ENCODE results near the gene DOCK4. TPM values are rescaled to one million over a fixed set of nuclear protein-coding genes. Genes with fewer than 3 reads are reported as not detected.

The DOCK4 gene
- total and polyA plus RNA-seq, 5 donors from 2014 or later: 0.44 TPM; not detected in 4

DNA sequence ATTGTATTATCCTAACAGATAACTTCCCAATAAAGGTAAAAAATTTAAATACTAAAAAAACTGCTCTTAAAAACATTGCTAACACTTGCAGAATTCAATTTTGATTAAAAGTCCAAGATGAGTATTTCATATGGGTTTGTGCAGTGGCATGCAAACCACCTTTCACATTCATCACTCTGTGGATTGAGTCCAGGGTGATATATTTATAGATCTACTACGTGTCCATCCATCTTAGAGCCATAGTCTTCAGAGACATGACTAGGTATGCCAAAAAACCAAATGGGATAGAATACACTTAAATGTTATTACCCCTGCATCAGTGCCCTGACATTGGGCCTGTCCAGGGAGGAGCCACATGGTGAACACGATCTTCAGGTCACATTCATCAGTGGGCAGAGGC is 96.0 kb downstream of the DOCK4 start:
- H3K27ac Mint-ChIP-seq: no peak overlapping the region
- no peak overlapping the region for H3K4me3 Mint-ChIP-seq
- Histone ChIP-seq H3K27me3 (ENCODE audit: control insufficient read depth, insufficient read depth, low read length) (no peaks in the 10 kb centered on the region), H3K4me3 (ENCODE audit: low read depth, low read length) (no peak overlapping the region), H3K27ac (ENCODE audit: insufficient read depth, low read length, poor library complexity, severe bottlenecking) (no peak overlapping the region), H3K4me1 (ENCODE audit: control insufficient read depth, insufficient read depth, low read length, poor library complexity, severe bottlenecking) (no peaks in the 10 kb centered on the region), H3K9me3 (ENCODE audit: control insufficient read depth in 2 of 2, low read length in 2 of 2) (no peaks in the 10 kb centered on the region), H3K36me3 (ENCODE audit: control insufficient read depth, insufficient read depth, low read length) (no peaks in the 10 kb centered on the region)
- DNase-seq: no peak
- no peaks in the 10 kb centered on the region for H3K36me3 Mint-ChIP-seq
- ATAC-seq (ENCODE audit: low read depth in 2 of 2): no peak
- H3K9me3 Mint-ChIP-seq: peaks cover 0 to 1% (median 0%) of the 10 kb centered on the region in 7 donors
- no peaks in the 10 kb centered on the region for H3K4me1 Mint-ChIP-seq
- H3K27me3 Mint-ChIP-seq: no peaks in the 10 kb centered on the region

DNA sequence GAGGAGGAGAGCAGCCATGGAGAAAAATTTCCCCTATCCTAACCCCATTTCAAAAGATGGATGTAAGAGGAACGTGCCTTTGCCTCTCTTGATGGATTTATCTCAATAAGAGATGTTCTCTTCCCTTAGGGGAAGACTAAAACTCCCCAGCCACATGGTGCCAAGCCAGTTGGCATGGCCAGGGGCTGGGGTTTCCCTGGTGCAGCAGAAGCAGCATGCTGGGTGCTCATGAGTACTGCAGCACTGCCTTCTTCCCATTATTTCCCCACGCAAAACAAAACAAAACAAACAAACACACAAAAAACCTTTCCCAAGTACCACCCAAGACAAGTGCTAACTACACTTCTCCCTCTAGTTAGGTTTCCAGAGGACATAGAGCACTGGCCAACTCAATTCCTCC is 97.2 kb downstream of the DOCK4 start:
- H3K9me3 Mint-ChIP-seq: peaks cover 0 to 1% (median 0%) of the 10 kb centered on the region in 7 donors
- no peak overlapping the region for H3K27ac Mint-ChIP-seq
- no peaks in the 10 kb centered on the region for H3K9me3 ChIP-seq (ENCODE audit: control insufficient read depth in 2 of 2, low read length in 2 of 2)
- H3K27me3 ChIP-seq (ENCODE audit: control insufficient read depth, insufficient read depth, low read length): no peaks in the 10 kb centered on the region
- no peaks in the 10 kb centered on the region for H3K36me3 ChIP-seq (ENCODE audit: control insufficient read depth, insufficient read depth, low read length)
- H3K27ac ChIP-seq (ENCODE audit: insufficient read depth, low read length, poor library complexity, severe bottlenecking): no peak overlapping the region
- no peaks in the 10 kb centered on the region for H3K36me3 Mint-ChIP-seq
- H3K27me3 Mint-ChIP-seq: no peaks in the 10 kb centered on the region
- no peak for DNase-seq
- H3K4me1 ChIP-seq (ENCODE audit: control insufficient read depth, insufficient read depth, low read length, poor library complexity, severe bottlenecking): no peaks in the 10 kb centered on the region
- no peak overlapping the region for H3K4me3 ChIP-seq (ENCODE audit: low read depth, low read length)
- ATAC-seq (ENCODE audit: low read depth in 2 of 2): no peak
- no peaks in the 10 kb centered on the region for H3K4me1 Mint-ChIP-seq
- no peak overlapping the region for H3K4me3 Mint-ChIP-seq

DNA sequence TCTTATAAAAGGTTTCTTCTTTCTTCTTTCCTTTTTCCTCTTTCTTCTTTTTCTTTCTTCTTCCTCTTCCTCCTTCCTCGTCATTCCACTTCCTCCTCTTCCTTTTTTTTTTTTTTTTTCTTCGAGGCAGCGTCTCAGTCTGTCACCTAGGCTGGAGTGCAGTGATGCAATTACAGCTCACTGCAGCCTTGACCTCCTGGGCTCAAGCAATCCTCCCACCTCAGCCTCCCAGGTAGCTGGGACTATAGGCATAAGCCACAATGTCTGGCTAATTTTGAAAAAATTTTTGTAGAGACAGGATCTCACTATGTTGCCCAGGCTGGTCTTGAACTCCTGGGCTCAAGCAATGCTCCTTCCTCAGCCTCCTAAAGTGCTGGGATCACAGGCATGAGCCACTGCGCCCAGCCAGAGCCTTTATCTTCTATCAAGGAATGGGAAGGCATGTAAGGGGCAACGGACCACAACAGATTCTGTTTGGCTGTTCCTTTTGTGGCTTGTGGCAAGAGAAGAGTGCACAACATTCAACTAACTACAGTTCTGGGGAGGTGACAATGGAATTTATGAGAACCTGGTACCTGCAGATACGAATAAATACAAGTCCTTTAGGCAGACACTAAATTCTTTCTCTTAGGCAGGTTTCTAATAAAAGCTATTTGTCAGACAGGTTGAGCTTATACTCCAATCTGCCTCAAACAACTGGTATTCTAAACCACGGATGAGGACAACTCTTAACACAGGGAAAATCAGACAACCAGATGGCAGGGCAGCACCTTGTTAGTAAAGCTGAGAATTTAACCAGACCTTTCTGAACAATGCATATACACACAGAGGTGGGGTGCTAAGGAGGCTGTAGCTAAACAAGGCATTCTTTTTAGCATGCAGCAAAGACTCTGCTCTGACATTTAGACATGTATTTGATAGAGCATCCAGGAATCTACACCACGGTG is 100.3 kb downstream of the DOCK4 start:
- H3K27ac ChIP-seq (ENCODE audit: insufficient read depth, low read length, poor library complexity, severe bottlenecking): no peak overlapping the region
- DNase-seq: no peak
- Mint-ChIP-seq H3K4me3 (no peak overlapping the region), H3K9me3 (no peaks in the 10 kb centered on the region), H3K4me1 (no peaks in the 10 kb centered on the region), H3K36me3 (no peaks in the 10 kb centered on the region), H3K27me3 (no peaks in the 10 kb centered on the region), H3K27ac (no peak overlapping the region)
- H3K27me3 ChIP-seq (ENCODE audit: control insufficient read depth, insufficient read depth, low read length): no peaks in the 10 kb centered on the region
- no peak overlapping the region for H3K4me3 ChIP-seq (ENCODE audit: low read depth, low read length)
- H3K4me1 ChIP-seq (ENCODE audit: control insufficient read depth, insufficient read depth, low read length, poor library complexity, severe bottlenecking): no peaks in the 10 kb centered on the region
- H3K36me3 ChIP-seq (ENCODE audit: control insufficient read depth, insufficient read depth, low read length): no peaks in the 10 kb centered on the region
- no peaks in the 10 kb centered on the region for H3K9me3 ChIP-seq (ENCODE audit: control insufficient read depth in 2 of 2, low read length in 2 of 2)
- ATAC-seq (ENCODE audit: low read depth in 2 of 2): no peak

GRCh38 chr7:112104120-112104519 is 102.1 kb downstream of the DOCK4 start:
- H3K36me3 ChIP-seq (ENCODE audit: control insufficient read depth, insufficient read depth, low read length): no peaks in the 10 kb centered on the region
- no peaks in the 10 kb centered on the region for H3K27me3 ChIP-seq (ENCODE audit: control insufficient read depth, insufficient read depth, low read length)
- H3K4me3 Mint-ChIP-seq: no peak overlapping the region
- H3K9me3 ChIP-seq (ENCODE audit: control insufficient read depth in 2 of 2, low read length in 2 of 2): no peaks in the 10 kb centered on the region
- no peak overlapping the region for H3K4me3 ChIP-seq (ENCODE audit: low read depth, low read length)
- no peak for ATAC-seq (ENCODE audit: low read depth in 2 of 2)
- no peak overlapping the region for H3K27ac Mint-ChIP-seq
- no peaks in the 10 kb centered on the region for H3K4me1 ChIP-seq (ENCODE audit: control insufficient read depth, insufficient read depth, low read length, poor library complexity, severe bottlenecking)
- no peak for DNase-seq
- no peak overlapping the region for H3K27ac ChIP-seq (ENCODE audit: insufficient read depth, low read length, poor library complexity, severe bottlenecking)
- no peaks in the 10 kb centered on the region for H3K36me3 Mint-ChIP-seq
- H3K9me3 Mint-ChIP-seq: no peaks in the 10 kb centered on the region
- H3K27me3 Mint-ChIP-seq: no peaks in the 10 kb centered on the region
- H3K4me1 Mint-ChIP-seq: no peaks in the 10 kb centered on the region

DNA sequence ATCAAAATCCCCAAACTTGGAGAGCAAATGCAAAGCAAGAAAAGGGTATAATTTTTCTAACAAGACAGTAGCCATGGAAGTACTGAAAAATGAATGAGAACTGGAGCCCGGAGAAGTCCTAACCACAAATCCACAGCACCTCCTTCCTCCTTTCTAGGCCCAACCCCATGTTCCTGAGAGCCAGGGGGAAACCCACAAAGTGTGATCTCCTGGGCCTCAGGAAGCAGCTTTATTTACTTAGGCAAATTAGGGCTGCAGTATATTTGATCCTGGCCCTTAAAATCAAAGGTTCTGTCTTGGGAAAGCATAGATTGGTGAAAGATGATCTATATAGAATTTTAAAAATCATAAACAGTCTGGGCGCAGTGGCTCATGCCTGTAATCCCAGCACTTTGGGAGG is 103.0 kb downstream of the DOCK4 start:
- no peaks in the 10 kb centered on the region for H3K27me3 Mint-ChIP-seq
- no peak for DNase-seq

DNA sequence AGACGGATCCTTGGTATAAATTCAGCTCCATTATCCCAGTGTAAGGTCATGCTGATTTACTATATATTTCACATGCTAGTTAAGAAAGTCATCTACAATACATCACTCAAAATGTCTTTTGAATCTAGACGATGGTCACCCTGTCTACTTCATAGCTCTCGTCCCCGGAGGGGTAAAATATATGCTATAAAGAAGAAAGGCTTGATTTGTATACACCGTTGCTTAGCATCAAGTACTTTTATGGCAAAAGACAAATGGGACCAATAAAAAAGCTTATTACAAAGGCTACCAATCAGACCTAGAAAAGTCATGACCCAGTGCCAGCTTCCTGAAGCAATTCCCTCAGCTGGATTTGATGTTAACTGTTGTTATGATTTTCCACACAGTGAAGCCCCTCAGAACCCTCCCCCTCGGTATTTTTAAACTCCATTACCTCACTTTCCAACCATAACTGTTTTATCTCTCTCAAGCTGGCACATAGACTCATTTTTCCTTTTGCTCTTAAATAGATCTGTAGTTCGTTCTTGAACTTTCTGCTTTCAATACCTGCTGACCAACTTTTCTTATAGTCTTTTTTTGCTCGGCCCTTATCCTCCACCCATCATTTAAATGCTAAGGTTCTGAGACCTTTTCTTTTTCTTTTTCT is 104.9 kb downstream of the DOCK4 start:
- H3K4me3 Mint-ChIP-seq: no peak overlapping the region
- Histone ChIP-seq H3K9me3 (ENCODE audit: control insufficient read depth in 2 of 2, low read length in 2 of 2) (no peaks in the 10 kb centered on the region), H3K27ac (ENCODE audit: insufficient read depth, low read length, poor library complexity, severe bottlenecking) (no peak overlapping the region), H3K27me3 (ENCODE audit: control insufficient read depth, insufficient read depth, low read length) (no peaks in the 10 kb centered on the region), H3K36me3 (ENCODE audit: control insufficient read depth, insufficient read depth, low read length) (no peaks in the 10 kb centered on the region), H3K4me1 (ENCODE audit: control insufficient read depth, insufficient read depth, low read length, poor library complexity, severe bottlenecking) (no peaks in the 10 kb centered on the region), H3K4me3 (ENCODE audit: low read depth, low read length) (no peak overlapping the region)
- DNase-seq (no peak), ATAC-seq (ENCODE audit: low read depth in 2 of 2) (no peak)
- no peak overlapping the region for H3K27ac Mint-ChIP-seq
- H3K36me3 Mint-ChIP-seq: no peaks in the 10 kb centered on the region
- peaks cover 0 to 4% (median 0%) of the 10 kb centered on the region in 7 donors for H3K9me3 Mint-ChIP-seq
- H3K4me1 Mint-ChIP-seq: no peaks in the 10 kb centered on the region
- H3K27me3 Mint-ChIP-seq: no peaks in the 10 kb centered on the region

More for the DNA sequence above, 103.0 kb downstream of the DOCK4 start:
- H3K27ac Mint-ChIP-seq: no peak overlapping the region
- ATAC-seq (ENCODE audit: low read depth in 2 of 2): no peak
- H3K4me3 Mint-ChIP-seq: no peak overlapping the region
- Histone ChIP-seq H3K27me3 (ENCODE audit: control insufficient read depth, insufficient read depth, low read length) (no peaks in the 10 kb centered on the region), H3K9me3 (ENCODE audit: control insufficient read depth in 2 of 2, low read length in 2 of 2) (no peaks in the 10 kb centered on the region), H3K4me1 (ENCODE audit: control insufficient read depth, insufficient read depth, low read length, poor library complexity, severe bottlenecking) (no peaks in the 10 kb centered on the region), H3K4me3 (ENCODE audit: low read depth, low read length) (no peak overlapping the region), H3K27ac (ENCODE audit: insufficient read depth, low read length, poor library complexity, severe bottlenecking) (no peak overlapping the region), H3K36me3 (ENCODE audit: control insufficient read depth, insufficient read depth, low read length) (no peaks in the 10 kb centered on the region)
- no peaks in the 10 kb centered on the region for H3K9me3 Mint-ChIP-seq
- no peaks in the 10 kb centered on the region for H3K36me3 Mint-ChIP-seq
- no peaks in the 10 kb centered on the region for H3K4me1 Mint-ChIP-seq

- Mint-ChIP-seq H3K36me3 (no peaks in the 10 kb centered on the region), H3K27ac (no peak overlapping the region), H3K9me3 (peaks cover 0 to 4% (median 0%) of the 10 kb centered on the region in 7 donors), H3K27me3 (no peaks in the 10 kb centered on the region), H3K4me3 (no peak overlapping the region), H3K4me1 (no peaks in the 10 kb centered on the region)
- Histone ChIP-seq H3K27me3 (ENCODE audit: control insufficient read depth, insufficient read depth, low read length) (peaks cover 2% of the 10 kb centered on the region), H3K4me3 (ENCODE audit: low read depth, low read length) (no peak overlapping the region), H3K4me1 (ENCODE audit: control insufficient read depth, insufficient read depth, low read length, poor library complexity, severe bottlenecking) (no peaks in the 10 kb centered on the region), H3K27ac (ENCODE audit: insufficient read depth, low read length, poor library complexity, severe bottlenecking) (no peak overlapping the region), H3K36me3 (ENCODE audit: control insufficient read depth, insufficient read depth, low read length) (no peaks in the 10 kb centered on the region), H3K9me3 (ENCODE audit: control insufficient read depth in 2 of 2, low read length in 2 of 2) (no peaks in the 10 kb centered on the region)
- DNase-seq: no peak
- ATAC-seq (ENCODE audit: low read depth in 2 of 2): no peak
Measured at GRCh38 chr7:112097524-112097923, 108.7 kb downstream of the DOCK4 start.
